LNCAP (cell line): ENCODE data around the gene GHRHR.

Source experiments
- TF ChIP-seq, protein P1 (sequence below): fragments of 450-650 bp; IDR thresholded peaks from 2 replicates; pipeline ENCODE4 v1.5.1; 2017; ENCODE audit warnings: mild to moderate bottlenecking

GHRHR gene

DNA sequence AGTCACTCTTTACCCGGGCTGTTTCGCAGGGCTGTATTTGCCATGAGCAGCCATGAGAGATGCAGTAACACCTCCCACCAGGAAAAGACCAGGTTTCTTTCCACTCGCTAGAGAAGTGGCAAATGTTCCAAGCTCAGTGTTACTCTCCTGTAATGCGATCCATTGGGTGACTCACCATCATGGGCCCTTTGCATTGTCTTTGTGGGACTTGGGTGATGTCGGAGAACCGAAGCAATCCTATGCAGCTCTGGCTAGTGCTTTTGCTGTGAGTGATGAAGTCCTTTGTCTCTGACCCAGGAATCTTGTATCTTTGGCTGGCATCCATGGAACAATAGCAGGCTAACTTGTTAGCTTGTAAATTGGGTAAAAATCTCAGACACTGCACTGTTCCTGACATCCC lies 40.0 kb downstream of the GHRHR start:
- TF ChIP-seq, protein P1, sequence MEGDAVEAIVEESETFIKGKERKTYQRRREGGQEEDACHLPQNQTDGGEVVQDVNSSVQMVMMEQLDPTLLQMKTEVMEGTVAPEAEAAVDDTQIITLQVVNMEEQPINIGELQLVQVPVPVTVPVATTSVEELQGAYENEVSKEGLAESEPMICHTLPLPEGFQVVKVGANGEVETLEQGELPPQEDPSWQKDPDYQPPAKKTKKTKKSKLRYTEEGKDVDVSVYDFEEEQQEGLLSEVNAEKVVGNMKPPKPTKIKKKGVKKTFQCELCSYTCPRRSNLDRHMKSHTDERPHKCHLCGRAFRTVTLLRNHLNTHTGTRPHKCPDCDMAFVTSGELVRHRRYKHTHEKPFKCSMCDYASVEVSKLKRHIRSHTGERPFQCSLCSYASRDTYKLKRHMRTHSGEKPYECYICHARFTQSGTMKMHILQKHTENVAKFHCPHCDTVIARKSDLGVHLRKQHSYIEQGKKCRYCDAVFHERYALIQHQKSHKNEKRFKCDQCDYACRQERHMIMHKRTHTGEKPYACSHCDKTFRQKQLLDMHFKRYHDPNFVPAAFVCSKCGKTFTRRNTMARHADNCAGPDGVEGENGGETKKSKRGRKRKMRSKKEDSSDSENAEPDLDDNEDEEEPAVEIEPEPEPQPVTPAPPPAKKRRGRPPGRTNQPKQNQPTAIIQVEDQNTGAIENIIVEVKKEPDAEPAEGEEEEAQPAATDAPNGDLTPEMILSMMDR = no peak

DNA sequence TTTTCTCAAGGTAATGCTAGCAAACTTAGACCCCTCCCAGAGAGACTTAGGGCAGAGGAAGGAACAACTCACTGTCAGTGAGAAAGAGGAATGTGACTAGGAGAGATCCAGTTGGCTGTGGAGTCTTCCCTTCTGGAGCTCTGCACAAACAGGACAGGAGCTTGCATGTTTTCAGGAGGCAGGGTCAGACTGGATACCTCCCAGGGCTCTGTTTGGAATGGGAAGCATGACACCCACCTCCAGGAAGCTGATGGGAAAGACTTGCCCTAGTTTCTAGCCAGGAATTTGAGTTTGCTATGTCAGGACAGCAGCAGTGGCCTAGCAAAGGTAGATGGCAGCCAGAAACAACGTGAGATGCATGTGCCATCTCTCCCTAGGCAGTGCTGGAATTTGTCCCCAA lies 40.6 kb downstream of the GHRHR start:
- TF ChIP-seq, protein P1 = no peak

DNA sequence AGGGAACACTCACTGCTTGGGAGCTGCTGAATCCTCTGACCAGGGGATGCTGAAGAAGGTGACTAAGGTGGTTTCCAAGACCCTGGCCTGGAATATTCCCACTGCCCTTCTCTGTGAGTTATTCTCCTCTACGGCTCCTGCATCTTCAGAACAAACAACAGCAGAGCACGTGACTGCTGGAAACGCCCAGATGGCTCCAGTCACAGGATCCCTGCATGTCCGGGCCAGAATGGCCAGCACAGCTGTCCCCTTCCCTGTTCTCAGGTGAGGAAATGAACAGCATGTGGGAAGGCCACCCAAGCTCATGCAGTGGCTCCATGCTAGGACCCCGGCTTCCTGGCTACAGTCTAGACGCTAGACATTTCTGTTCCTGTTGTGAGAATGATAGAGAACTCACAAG lies 43.1 kb downstream of the GHRHR start:
- TF ChIP-seq, protein P1 = no peak

DNA sequence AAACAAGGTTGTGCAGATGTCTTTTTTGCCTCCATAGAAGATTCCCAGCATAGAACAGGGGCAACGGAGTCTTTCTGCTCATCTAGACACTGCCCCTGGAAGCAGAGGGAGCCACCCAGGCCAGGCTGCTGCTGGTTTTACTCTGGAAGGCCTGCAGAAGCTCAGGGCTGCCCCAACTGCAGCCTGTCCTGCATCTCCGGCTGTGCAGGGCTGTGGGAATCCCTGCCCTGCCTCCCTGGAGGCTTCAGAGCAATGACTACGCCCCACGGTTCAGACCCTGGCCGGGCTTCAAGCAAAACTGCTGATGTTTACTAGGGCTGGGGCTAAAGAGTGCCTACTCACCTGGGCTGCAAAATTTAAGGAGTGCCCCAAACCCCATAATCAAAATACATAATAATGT lies 43.9 kb downstream of the GHRHR start:
- TF ChIP-seq, protein P1 = no peak

DNA sequence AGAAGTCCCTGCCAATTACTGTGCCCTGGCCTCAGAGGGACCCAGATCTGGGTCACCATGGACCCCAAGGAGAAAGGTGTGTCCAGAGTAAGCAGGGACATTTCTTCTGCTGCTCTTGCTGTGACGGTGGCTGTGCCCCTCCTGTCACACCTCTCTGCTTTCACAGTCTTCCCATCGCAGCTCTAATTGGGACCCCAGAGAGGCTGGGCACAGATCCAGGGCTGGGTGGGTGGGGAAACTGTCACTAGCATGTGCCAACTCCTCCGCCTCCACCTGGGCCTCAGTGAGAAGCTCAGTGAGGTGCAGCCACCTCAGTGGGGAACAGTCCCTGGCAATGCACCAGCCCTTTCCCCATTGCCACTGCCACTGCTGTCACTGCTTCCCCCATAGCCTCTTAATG lies 51.1 kb downstream of the GHRHR start:
- TF ChIP-seq, protein P1 = no peak

DNA sequence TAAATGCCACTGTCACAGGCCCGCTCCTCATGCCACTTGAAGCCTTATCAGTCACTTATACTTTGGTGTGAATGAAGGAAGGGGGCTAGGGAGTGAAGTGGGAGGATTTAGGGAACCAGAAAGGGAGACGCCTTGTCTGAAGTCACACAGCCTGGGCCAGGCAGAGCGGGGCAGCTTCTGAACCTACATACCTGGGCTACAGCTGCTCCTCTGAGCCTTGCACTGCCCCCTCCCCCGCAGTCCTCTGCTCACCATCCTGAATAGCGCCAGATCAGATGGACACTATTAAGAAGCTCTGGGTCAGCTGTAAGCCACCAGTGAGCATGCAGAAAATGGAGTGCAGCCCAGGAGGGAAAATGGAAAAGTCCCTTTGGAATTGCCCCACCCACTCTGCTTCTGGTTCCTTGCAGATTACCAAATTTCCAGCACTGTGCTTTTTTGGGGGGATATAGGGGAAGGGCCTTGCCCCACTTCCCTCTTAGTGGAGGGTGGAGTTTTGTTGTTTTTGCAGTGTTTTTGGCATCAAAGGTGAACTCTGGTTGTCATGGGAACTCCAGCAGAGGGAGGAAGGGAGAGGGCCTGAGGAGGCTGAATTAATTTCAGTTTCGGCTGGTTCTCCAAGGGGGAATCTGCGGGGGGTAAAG lies 53.4 kb downstream of the GHRHR start:
- TF ChIP-seq, protein P1 = no peak

DNA sequence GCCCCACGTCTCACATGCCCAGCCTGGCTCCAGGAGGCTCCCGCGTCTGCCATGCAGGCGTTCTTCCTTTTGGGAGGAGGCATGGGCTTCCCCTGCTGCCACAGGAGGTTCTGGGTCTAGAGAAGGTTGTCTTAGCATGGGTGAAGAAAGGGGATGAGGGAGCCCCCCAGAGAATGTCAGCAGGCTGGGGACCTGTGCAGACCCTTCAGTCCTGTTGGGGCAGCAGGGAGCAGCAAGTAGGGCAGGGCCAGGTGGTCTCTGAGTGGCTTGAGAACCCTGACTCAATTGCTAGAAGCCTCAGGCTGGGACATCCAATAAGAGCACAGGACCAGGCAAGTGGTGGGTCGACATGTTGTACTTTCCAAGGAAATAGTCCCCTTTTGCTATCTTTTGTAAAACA lies 54.0 kb downstream of the GHRHR start:
- TF ChIP-seq, protein P1 = no peak

DNA sequence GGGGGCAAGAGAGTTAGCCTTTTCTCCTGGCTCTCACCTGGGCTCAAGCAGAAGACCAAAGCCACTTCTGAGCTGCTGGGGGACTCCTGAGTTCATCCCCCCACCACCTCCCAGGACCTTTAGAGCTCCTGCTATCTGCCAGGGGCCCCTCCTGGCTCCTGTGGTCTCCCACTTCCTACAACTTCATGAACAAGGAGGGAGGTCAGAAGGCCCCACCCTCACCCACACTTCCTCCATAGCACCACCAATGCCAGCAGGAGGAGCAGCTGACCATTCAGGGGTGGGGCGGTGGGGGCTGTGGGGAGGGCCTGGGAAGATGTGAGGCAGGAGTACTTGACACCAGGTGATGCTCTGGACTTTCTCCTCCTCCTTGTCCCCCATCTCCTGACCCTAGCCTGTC lies 55.8 kb downstream of the GHRHR start:
- TF ChIP-seq, protein P1 = no peak
